SK-N-SH (cell line): ENCODE results near the gene ASMTL. TPM values are rescaled to one million over a fixed set of nuclear protein-coding genes. Genes with fewer than 3 reads are reported as not detected.

ENCODE experiments used
- CTCF ChIA-PET: fragments of 300-600, 350-600 bp; formaldehyde crosslinking; extraction: SDS; loops from one replicate; lab custom pipeline; 2021; lab: Yijun Ruan, JAX
- POLR2A ChIA-PET: fragments of 350-600 bp; sonication (Branson Sonifier 250); formaldehyde crosslinking; extraction: SDS; loops from one replicate; lab custom pipeline; 2020; ENCODE audit warnings: antibody characterized with exemption, inconsistent platforms; lab: Yijun Ruan, JAX
- DNase-seq: peaks from one replicate; pipeline ENCODE4 v3.0.0; 2012
- H2AFZ ChIP-seq: fragments of 200-600 bp; sonication (generic); 2 replicates; pipeline ENCODE4 v1.8.1; 2016; ENCODE audit warnings: antibody characterized with exemption, mild to moderate bottlenecking, low read depth
- H3F3A ChIP-seq: fragments of 200-600 bp; sonication (generic); replicated peaks from 2 replicates; pipeline ENCODE3; 2016; ENCODE audit warnings: antibody characterized with exemption, mild to moderate bottlenecking; ENCODE audit not compliant: insufficient read depth
- H3K27ac ChIP-seq, 2 experiments: fragments of 200-500 bp in 1 of 2; fragments of 200-600 bp in 1 of 2; sonication (Bioruptor generic) in 1 of 2; sonication (generic), shearing (Covaris generic) in 1 of 2; 2 replicates each; pipeline versions ENCODE4 v1.5.1 to v1.6.1; 2014 to 2016; ENCODE audit warnings: low read depth in 2 of 2, inconsistent platforms in 1 of 2, low read length in 1 of 2, mild to moderate bottlenecking in 1 of 2, mixed read lengths in 1 of 2
- H3K27me3 ChIP-seq: fragments of 200-600 bp; sonication (generic), shearing (Covaris generic); 2 replicates; pipeline ENCODE4 v1.6.1; 2016; ENCODE audit warnings: mixed run types; ENCODE audit not compliant: insufficient read depth
- H3K36me3 ChIP-seq, 2 experiments: fragments of 200-500 bp in 1 of 2; fragments of 200-600 bp in 1 of 2; sonication (Bioruptor generic) in 1 of 2; sonication (generic) in 1 of 2; replicated peaks in 1 of 2; 2 replicates each; pipeline versions ENCODE3 to v1.5.1; 2014 to 2016; ENCODE audit warnings: low read length in 1 of 2, mild to moderate bottlenecking in 1 of 2; ENCODE audit not compliant: insufficient read depth in 2 of 2, control insufficient read depth in 1 of 2
- H3K4me1 ChIP-seq, 2 experiments: fragments of 200-500 bp in 1 of 2; fragments of 200-600 bp in 1 of 2; sonication (Bioruptor generic) in 1 of 2; sonication (generic), shearing (Covaris generic) in 1 of 2; 2 replicates each; pipeline versions ENCODE4 v1.5.1 to v1.6.1; 2014 to 2016; ENCODE audit warnings: low read depth in 1 of 2, low read length in 1 of 2, mixed run types in 1 of 2; ENCODE audit not compliant: insufficient read depth in 2 of 2, control insufficient read depth in 1 of 2
- H3K4me2 ChIP-seq: fragments of 200-600 bp; sonication (generic), shearing (Covaris generic); 2 replicates; pipeline ENCODE4 v1.6.1; 2017; ENCODE audit warnings: mixed run types
- H3K4me3 ChIP-seq, 2 experiments: fragments of 200-500 bp in 1 of 2; fragments of 200-600 bp in 1 of 2; sonication (Bioruptor generic) in 1 of 2; sonication (generic), shearing (Covaris generic) in 1 of 2; 2 replicates each; pipeline versions ENCODE4 v1.5.1 to v1.8.1; 2014 to 2016; ENCODE audit warnings: low read depth in 2 of 2, inconsistent platforms in 1 of 2, low read length in 1 of 2, mild to moderate bottlenecking in 1 of 2, mixed read lengths in 1 of 2, moderate library complexity in 1 of 2
- H3K79me2 ChIP-seq: fragments of 200-600 bp; sonication (generic); 2 replicates; pipeline ENCODE4 v1.8.1; 2017; ENCODE audit warnings: mild to moderate bottlenecking; ENCODE audit not compliant: insufficient read depth
- H3K9ac ChIP-seq: fragments of 200-600 bp; sonication (generic); 2 replicates; pipeline ENCODE4 v1.6.1; 2017; ENCODE audit warnings: mixed run types
- H3K9me2 ChIP-seq: fragments of 200-600 bp; sonication (generic); 2 replicates; pipeline ENCODE4 v1.6.1; 2017; ENCODE audit warnings: mixed run types
- H3K9me3 ChIP-seq: fragments of 200-600 bp; sonication (generic); 2 replicates; pipeline ENCODE4 v1.6.1; 2017; ENCODE audit warnings: mixed run types, mild to moderate bottlenecking, moderate library complexity
- H4K20me1 ChIP-seq: fragments of 200-600 bp; sonication (generic); 2 replicates; pipeline ENCODE4 v1.6.1; 2017; ENCODE audit warnings: mild to moderate bottlenecking, mixed run types; ENCODE audit not compliant: insufficient read depth
- CTCF ChIP-seq: fragments of 200-600 bp; sonication (generic); IDR thresholded peaks from 2 replicates; pipeline ENCODE4 v1.6.1; 2017; ENCODE audit warnings: antibody characterized with exemption, mild to moderate bottlenecking, moderate library complexity
- EP300 ChIP-seq, 2 experiments: IDR thresholded peaks; 2 replicates each; pipeline versions ENCODE4 v1.4.0 to v1.6.1; 2012; ENCODE audit warnings: borderline replicate concordance in 1 of 2, low read depth in 1 of 2, low read length in 1 of 2
- FOSL2 ChIP-seq: IDR thresholded peaks from 2 replicates; pipeline ENCODE4 v1.4.0; 2012; ENCODE audit warnings: low read depth, mild to moderate bottlenecking, moderate library complexity, borderline replicate concordance
- NFIC ChIP-seq: IDR thresholded peaks from 2 replicates; pipeline ENCODE4 v1.4.0; 2012; ENCODE audit warnings: borderline replicate concordance
- RXRA ChIP-seq: IDR thresholded peaks from 2 replicates; pipeline ENCODE4 v1.4.0; 2012; ENCODE audit warnings: low read depth, mild to moderate bottlenecking, borderline replicate concordance
- SIN3A ChIP-seq: IDR thresholded peaks from 2 replicates; pipeline ENCODE4 v1.6.1; 2012; ENCODE audit warnings: low read depth, mild to moderate bottlenecking, low read length, moderate library complexity, borderline replicate concordance
- TAF1 ChIP-seq: IDR thresholded peaks from 2 replicates; pipeline ENCODE4 v1.6.1; 2012; ENCODE audit warnings: low read depth, mild to moderate bottlenecking, low read length, moderate library complexity, borderline replicate concordance
- YY1 ChIP-seq: IDR thresholded peaks from 2 replicates; pipeline ENCODE4 v1.4.0; 2012; ENCODE audit warnings: low read depth, mild to moderate bottlenecking
- ZBTB33 ChIP-seq: IDR thresholded peaks from 2 replicates; pipeline ENCODE4 v1.4.0; 2012; ENCODE audit warnings: low read depth, borderline replicate concordance
- WGBS: methylation state at CpG from one replicate; pipeline ENCODE4 v1.1.6; 2017; ENCODE audit warnings: low lambda C conversion rate; 5-methylcytosine and 5-hydroxymethylcytosine counted together
- polyA plus RNA-seq, 3 experiments: library from polyadenylated mRNA; depleted of rRNA; stranded (reverse); fragments of >200 nt; gene quantifications; 2 replicates each; pipeline ENCODE4 v1.2.3, GENCODE V29; 2012
- TF ChIP-seq, protein P1 (sequence below): IDR thresholded peaks from 2 replicates; pipeline ENCODE4 v1.4.0; 2012; ENCODE audit warnings: low read depth

The ASMTL gene
- polyA plus RNA-seq, 1 of the 3 experiments (the other 2 are of a cell fraction): 37.7 TPM

DNA sequence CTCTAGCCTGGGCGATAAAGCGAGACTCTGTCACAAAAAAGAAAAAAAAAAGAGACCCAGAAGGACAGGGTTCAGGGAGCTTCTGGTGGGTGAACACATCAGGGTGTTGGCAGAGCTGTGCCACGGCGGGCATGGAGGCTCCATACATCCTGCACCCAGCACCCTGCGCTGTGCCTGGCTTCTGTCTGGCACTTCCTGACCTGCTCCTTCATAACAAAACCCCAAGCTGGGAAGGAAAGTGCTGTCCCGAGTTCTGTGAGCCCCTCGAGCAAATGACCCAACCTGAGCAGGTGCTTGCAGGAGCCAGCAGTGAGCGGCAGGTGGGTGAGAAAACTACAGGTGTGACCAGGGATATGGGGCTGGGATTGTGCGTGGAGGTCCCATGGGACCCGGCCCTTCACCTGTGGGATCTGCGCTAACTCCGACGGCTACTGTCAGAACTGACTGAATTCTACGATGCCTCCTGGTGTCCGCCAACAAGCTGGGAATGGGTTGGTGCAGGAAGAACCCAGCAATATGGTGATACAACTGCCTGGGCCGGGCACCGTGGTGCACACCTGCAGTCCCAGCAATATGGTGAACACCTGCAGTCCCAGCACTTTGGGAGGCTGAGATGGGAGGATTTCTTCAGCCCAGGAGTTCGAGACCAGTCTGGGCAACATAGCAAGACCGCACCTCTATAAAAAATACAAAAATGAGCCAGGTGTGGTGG, 18.9 kb downstream of the ASMTL start:
- no peak overlapping the region for H3K4me3 ChIP-seq
- H3K4me2 ChIP-seq: no peak overlapping the region
- no peaks in the 10 kb centered on the region for H3K4me1 ChIP-seq
- no peak overlapping the region for H3K9ac ChIP-seq
- H3K9me2 ChIP-seq: no peaks in the 10 kb centered on the region
- no peak for DNase-seq
- no peaks in the 10 kb centered on the region for H4K20me1 ChIP-seq
- ChIA-PET POLR2A (no interaction called here), CTCF (no interaction called here)
- H3K27me3 ChIP-seq: no peaks in the 10 kb centered on the region
- H3K79me2 ChIP-seq: no peaks in the 10 kb centered on the region
- 94% methylated on average over 15 of the region's 19 CpGs for WGBS
- no peaks in the 10 kb centered on the region for H3K9me3 ChIP-seq
- no peaks in the 10 kb centered on the region for H3F3A ChIP-seq
- H2AFZ ChIP-seq: no peak overlapping the region
- TF ChIP-seq ZBTB33: no peak
- no peak overlapping the region for H3K27ac ChIP-seq
- H3K36me3 ChIP-seq: peaks cover 3 to 4% of the 10 kb centered on the region in 2 experiments

GRCh38 chrX:1430451-1430850, 22.3 kb downstream of the ASMTL start:
- no peaks in the 10 kb centered on the region for H3K79me2 ChIP-seq
- CTCF ChIA-PET: no interaction called here
- no peaks in the 10 kb centered on the region for H3K4me1 ChIP-seq
- H3K9me2 ChIP-seq: no peaks in the 10 kb centered on the region
- POLR2A ChIA-PET: no interaction called here
- no peak overlapping the region for H3K4me3 ChIP-seq
- no peak overlapping the region for H3K27ac ChIP-seq
- H3K4me2 ChIP-seq: no peak overlapping the region
- no peaks in the 10 kb centered on the region for H3K9me3 ChIP-seq
- 97% methylated on average over 10 of the region's 10 CpGs for WGBS
- no peak for DNase-seq
- H3F3A ChIP-seq: no peaks in the 10 kb centered on the region
- H3K9ac ChIP-seq: no peak overlapping the region
- TF ChIP-seq YY1 (no peak), EP300 (IDR thresholded peaks at IDR 0.05; ENCODE audit: borderline replicate concordance in 1 of 2, low read depth in 1 of 2, low read length in 1 of 2) (no peak), NFIC (no peak), FOSL2 (no peak), RXRA (no peak), TAF1 (no peak), CTCF (no peak), SIN3A (no peak)
- TF ChIP-seq, protein P1, sequence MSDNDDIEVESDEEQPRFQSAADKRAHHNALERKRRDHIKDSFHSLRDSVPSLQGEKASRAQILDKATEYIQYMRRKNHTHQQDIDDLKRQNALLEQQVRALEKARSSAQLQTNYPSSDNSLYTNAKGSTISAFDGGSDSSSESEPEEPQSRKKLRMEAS: no peak
- TF ChIP-seq, all 33 proteins: peak for 0
- Histone ChIP-seq H2AFZ (no peak overlapping the region), H4K20me1 (no peaks in the 10 kb centered on the region), H3K27me3 (no peaks in the 10 kb centered on the region), H3K36me3 (peaks cover 0 to 12% of the 10 kb centered on the region in 2 experiments)
